Activated naive CD8-positive, alpha-beta T cell treated with anti-CD3 and anti-CD28 coated beads, Interleukin-2, amount 10 ng/mL, durations not matched to agents 7 days and 5 days (primary cell): ENCODE results near the gene TECPR1. TPM values are rescaled to one million over a fixed set of nuclear protein-coding genes. Genes with fewer than 3 reads are reported as not detected.

Experiments
- ATAC-seq: fragments of 150-1000 bp; cut with Tn5 transposase; one replicate; pipeline ENCODE4 v1.10.0; 2021; ENCODE audit warnings: low read depth, moderate library complexity
- POLR2A ChIA-PET: fragments of 350-600 bp; sonication (Branson Sonifier 250); formaldehyde crosslinking; loops from one replicate; lab custom pipeline; 2021; ENCODE audit warnings: antibody characterized with exemption; lab: Charles Lee
- DNase-seq: peaks from one replicate; pipeline ENCODE4 v3.0.0; 2021
- H3K27ac Mint-ChIP-seq: one replicate; pipeline ENCODE4 v1.8.0; 2022; ENCODE audit warnings: mild to moderate bottlenecking, mixed read lengths
- H3K27me3 Mint-ChIP-seq: one replicate; pipeline ENCODE4 v1.8.0; 2022; ENCODE audit warnings: mild to moderate bottlenecking, moderate library complexity, mixed read lengths
- H3K36me3 Mint-ChIP-seq: one replicate; pipeline ENCODE4 v1.8.0; 2021; ENCODE audit warnings: mild to moderate bottlenecking, mixed read lengths
- H3K4me1 Mint-ChIP-seq: one replicate; pipeline ENCODE4 v1.8.0; 2021; ENCODE audit warnings: mixed read lengths
- H3K4me3 Mint-ChIP-seq: one replicate; pipeline ENCODE4 v1.8.0; 2022; ENCODE audit warnings: mild to moderate bottlenecking, moderate library complexity, mixed read lengths
- H3K9me3 Mint-ChIP-seq: one replicate; pipeline ENCODE4 v1.8.0; 2021; ENCODE audit warnings: mixed read lengths
- total RNA-seq, 2 experiments: library from RNA; stranded (reverse); gene quantifications; one replicate each; pipeline ENCODE4 v1.2.3, GENCODE V29; 2021

TECPR1 gene
- total RNA-seq, 2 experiments from 2014 or later = 78.9 to 80.2 TPM

DNA sequence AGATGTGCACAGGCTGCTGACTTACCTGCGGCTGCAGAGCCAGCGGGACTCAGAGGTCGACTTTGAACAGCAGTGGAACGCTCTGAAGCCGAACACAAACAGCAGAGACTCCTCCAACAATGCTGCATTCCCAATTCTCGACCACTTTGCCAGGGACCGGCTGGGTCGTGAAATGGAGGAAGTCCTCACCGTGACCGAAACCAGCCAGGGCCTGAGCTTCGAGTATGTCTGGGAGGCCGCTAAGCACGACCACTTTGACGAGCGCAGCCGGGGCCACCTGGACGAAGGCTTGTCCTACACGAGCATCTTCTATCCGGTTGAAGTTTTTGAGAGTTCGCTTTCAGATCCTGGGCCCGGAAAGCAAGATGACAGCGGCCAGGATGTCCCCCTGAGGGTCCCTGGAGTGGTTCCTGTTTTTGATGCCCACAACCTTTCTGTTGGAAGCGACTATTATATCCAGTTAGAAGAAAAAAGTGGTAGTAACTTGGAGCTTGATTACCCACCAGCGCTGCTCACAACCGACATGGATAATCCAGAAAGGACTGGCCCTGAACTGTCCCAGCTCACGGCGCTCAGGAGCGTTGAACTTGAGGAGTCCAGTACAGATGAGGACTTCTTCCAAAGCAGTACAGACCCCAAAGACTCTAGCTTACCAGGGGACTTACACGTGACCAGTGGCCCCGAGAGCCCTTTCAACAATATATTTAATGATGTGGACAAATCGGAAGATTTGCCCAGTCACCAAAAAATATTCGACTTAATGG lies 60.2 kb downstream of the TECPR1 start:
- Mint-ChIP-seq H3K27me3 (no peaks in the 10 kb centered on the region), H3K4me1 (peaks cover 10% of the 10 kb centered on the region), H3K4me3 (no peak overlapping the region), H3K27ac (no peak overlapping the region), H3K9me3 (peaks cover 4% of the 10 kb centered on the region), H3K36me3 (peaks cover 25% of the 10 kb centered on the region)
- POLR2A ChIA-PET = no interaction called here
- ATAC-seq = no peak
- DNase-seq = no peak

DNA sequence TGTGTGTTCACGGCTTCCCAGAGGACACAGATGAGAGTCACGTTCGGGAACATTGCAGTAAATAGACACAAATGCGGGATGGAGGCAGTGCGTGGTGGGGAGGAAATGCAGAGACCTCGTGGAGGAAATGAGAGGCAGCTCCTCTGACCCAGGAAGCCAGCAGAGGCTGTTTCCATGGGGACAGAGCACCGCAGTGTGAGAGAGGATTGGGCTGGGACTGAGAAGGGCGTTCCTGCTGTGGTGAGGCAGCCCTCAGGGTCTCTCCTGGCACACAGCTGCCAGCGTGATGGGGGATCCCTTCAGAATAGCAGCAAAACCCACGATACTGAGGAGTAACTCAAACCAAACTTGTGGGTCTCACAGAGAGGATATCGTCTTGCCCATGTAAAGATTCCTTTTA lies 62.5 kb downstream of the TECPR1 start:
- peaks cover 4% of the 10 kb centered on the region for H3K9me3 Mint-ChIP-seq
- DNase-seq (no peak), ATAC-seq (no peak)
- H3K36me3 Mint-ChIP-seq = peaks cover 25% of the 10 kb centered on the region
- POLR2A ChIA-PET = no interaction called here
- H3K27ac Mint-ChIP-seq = no peak overlapping the region
- peaks cover 10% of the 10 kb centered on the region for H3K4me1 Mint-ChIP-seq
- H3K27me3 Mint-ChIP-seq = no peaks in the 10 kb centered on the region
- H3K4me3 Mint-ChIP-seq = no peak overlapping the region

DNA sequence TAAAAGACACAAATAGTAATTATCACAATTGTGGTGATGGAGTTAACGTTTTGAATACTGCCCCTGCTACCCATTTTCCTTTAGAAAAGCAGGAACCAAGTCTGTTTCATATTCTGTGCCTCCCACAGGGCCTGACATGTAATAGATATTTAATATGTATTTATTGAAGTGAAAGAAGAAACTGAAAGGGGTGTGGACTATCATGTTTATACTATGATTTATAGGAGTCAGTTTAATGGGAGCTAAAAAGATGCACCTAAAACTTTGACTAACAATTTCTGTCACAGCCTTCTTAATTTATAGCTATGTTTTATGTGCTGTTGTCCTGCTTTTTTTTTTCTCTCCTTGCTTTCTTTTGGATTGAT lies 64.9 kb downstream of the TECPR1 start:
- POLR2A ChIA-PET = no interaction called here
- DNase-seq = no peak
- H3K27ac Mint-ChIP-seq = no peak overlapping the region
- no peak for ATAC-seq
- H3K4me3 Mint-ChIP-seq = no peak overlapping the region
- peaks cover 12% of the 10 kb centered on the region for H3K4me1 Mint-ChIP-seq
- H3K9me3 Mint-ChIP-seq = peaks cover 4% of the 10 kb centered on the region
- no peaks in the 10 kb centered on the region for H3K27me3 Mint-ChIP-seq
- peaks cover 32% of the 10 kb centered on the region for H3K36me3 Mint-ChIP-seq

DNA sequence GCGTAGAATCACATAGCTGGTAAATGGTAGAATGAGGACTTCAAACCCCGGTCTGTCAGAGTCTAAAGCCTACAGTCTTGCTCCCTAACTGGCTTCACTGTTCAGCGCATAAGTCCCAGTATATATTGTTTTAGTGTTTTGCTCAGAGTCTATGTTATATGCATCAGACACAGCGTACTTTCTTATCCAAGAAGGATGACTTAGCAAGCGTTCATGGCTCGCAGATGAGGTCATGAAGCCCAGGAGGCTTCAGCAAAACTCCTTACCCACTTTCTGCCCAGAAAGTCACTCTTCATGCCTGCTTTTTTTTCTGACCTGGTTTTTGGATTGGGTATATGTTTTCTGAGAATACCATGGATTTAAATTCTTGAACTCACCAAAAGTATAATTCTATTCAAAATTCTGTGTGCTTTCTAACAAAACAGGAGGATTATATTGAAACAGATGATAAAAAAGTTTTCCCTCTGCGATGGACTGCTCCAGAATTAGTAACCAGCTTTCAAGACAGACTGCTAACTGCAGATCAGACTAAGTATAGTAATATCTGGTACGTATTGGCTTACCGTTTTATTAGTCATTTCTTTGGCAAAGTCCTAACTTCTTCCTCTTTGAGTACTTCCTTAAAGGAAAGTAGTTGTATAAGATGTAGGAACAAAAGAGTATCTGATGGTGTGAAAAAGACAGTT lies 65.4 kb downstream of the TECPR1 start:
- POLR2A ChIA-PET = no interaction called here
- peaks cover 32% of the 10 kb centered on the region for H3K36me3 Mint-ChIP-seq

DNA sequence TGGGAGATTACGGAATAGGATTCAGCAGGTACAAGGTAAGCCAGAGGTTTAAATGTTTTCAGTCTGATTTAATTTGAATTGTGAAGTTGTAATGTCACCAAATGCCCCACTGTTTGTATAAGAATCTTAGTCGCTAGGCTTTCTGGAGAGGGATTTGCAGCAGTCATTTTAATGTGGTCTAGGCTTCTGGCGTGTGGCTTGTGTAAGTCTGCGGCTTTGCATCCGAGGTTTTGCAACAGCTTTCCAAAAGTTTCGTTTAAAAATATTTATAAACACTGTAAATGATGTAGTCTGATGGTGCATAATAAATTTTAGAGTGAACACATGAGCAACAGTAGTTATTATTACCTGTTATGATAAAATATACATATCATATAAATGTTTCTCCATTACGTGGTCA lies 66.9 kb downstream of the TECPR1 start:
- Mint-ChIP-seq H3K27ac (no peak overlapping the region), H3K4me3 (no peak overlapping the region), H3K9me3 (peaks cover 4% of the 10 kb centered on the region), H3K36me3 (peaks cover 27% of the 10 kb centered on the region), H3K4me1 (peaks cover 9% of the 10 kb centered on the region), H3K27me3 (no peaks in the 10 kb centered on the region)
- no peak for DNase-seq
- POLR2A ChIA-PET = no interaction called here
- no peak for ATAC-seq

More for the DNA sequence above, 65.4 kb downstream of the TECPR1 start:
- no peak overlapping the region for H3K27ac Mint-ChIP-seq
- H3K4me1 Mint-ChIP-seq = peaks cover 12% of the 10 kb centered on the region
- DNase-seq (no peak), ATAC-seq (no peak)
- H3K27me3 Mint-ChIP-seq = no peaks in the 10 kb centered on the region
- peaks cover 4% of the 10 kb centered on the region for H3K9me3 Mint-ChIP-seq
- no peak overlapping the region for H3K4me3 Mint-ChIP-seq

DNA sequence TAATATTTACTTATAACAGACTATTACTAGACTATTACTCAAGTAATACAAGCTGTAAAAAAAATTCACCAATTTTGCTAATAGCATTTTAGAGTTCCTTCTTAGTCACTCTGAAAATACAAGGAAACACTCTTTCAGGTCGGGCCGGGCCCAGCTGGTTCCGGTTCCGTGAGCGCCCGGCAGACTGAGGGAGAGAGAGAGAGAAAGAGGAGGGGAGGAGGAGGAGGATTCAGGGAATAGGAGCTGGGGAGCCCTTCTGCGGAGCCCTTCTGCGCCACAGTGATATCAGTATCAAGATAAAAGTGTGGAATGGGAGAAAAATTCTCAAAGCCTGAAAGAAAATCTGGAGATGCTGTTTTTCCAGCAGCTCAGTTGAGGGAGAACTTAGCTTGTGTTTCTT lies 71.3 kb downstream of the TECPR1 start:
- Mint-ChIP-seq H3K4me3 (no peak overlapping the region), H3K27me3 (no peaks in the 10 kb centered on the region), H3K27ac (no peak overlapping the region), H3K4me1 (peaks cover 2% of the 10 kb centered on the region), H3K9me3 (no peaks in the 10 kb centered on the region), H3K36me3 (peaks cover 9% of the 10 kb centered on the region)
- ATAC-seq (no peak), DNase-seq (no peak)
- POLR2A ChIA-PET = no interaction called here

DNA sequence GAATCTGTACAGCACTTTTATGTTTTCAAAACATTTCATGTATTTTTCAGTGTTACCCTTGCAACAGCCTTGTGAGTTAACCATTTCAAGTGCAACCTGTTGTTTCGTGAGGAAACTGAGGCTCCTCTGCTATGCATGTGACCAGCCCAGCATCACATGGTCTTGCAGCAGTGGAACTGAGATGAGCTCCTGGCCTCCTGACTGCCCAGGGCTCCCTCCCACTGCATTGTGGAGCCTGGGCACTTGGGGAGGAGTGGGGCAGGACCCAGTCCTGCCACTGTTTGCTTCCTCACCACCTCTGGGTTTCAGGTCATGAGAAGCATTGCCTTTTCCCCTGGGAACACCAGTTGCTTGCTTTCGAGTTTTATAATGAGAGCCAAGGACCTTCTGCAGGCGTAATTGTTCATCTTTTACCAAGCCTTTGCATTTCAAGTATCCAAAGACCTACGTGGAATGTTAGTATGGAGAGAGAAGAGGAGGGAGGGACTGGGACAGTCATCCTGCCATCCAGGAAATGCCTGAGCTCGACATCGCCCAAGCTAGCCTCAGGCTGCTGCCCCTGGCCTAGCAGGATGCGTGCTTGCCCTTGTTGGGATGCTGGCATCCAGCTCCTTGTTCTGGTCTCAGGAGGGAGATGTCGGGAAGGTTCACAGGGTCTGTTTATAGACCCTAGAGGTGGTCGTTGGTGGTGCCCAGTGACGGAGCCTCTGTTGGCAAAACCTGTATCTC lies 73.1 kb downstream of the TECPR1 start:
- ATAC-seq (no peak), DNase-seq (no peak)
- H3K9me3 Mint-ChIP-seq = no peaks in the 10 kb centered on the region
- H3K27ac Mint-ChIP-seq = no peak overlapping the region
- POLR2A ChIA-PET = no interaction called here
- no peaks in the 10 kb centered on the region for H3K27me3 Mint-ChIP-seq
- H3K36me3 Mint-ChIP-seq = peaks cover 9% of the 10 kb centered on the region
- H3K4me3 Mint-ChIP-seq = no peak overlapping the region
- H3K4me1 Mint-ChIP-seq = no peaks in the 10 kb centered on the region

DNA sequence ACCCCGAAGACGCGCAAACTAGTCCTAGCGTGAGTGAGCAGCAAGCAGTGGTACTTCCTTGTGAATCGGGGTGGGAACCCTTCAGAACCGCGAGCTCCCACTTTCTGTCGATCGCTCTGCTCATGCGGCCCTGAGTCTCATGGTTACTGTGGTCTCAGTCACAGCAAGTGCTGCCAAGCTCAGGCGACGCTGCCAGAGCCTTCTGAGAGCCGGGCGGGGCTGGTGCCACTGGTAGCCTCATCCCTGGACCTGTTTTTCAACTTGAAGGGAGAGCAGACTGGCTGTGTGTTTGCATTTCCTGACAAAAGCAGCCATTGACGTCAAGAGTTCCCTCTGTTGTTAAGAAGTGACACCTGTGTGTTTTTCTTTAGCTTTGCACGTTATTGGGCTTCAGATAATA lies 73.7 kb downstream of the TECPR1 start:
- H3K27ac Mint-ChIP-seq = no peak overlapping the region
- H3K4me3 Mint-ChIP-seq = no peak overlapping the region
- H3K9me3 Mint-ChIP-seq = no peaks in the 10 kb centered on the region
- H3K27me3 Mint-ChIP-seq = no peaks in the 10 kb centered on the region
- DNase-seq (no peak), ATAC-seq (no peak)
- peaks cover 9% of the 10 kb centered on the region for H3K36me3 Mint-ChIP-seq
- POLR2A ChIA-PET = no interaction called here
- no peaks in the 10 kb centered on the region for H3K4me1 Mint-ChIP-seq

DNA sequence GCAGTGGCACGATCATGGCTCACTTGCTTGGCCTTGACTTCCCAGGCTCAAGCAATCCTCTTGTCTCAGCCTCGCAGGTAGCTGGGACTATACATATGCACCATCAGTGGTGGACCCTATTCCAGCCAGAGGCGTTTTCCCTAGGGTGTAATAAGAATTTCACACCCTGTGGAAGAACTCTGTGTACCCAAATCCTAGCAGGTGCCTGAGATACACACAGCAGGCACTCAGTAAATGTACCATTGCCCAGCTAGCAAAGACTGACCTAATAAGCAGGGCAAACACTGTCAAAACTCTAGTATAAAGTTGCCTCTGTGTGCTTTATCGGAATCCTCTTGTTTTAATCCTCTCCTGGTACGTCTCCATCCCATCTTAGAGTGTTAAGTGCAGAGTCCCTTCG lies 74.5 kb downstream of the TECPR1 start:
- H3K27me3 Mint-ChIP-seq = no peaks in the 10 kb centered on the region
- POLR2A ChIA-PET = no interaction called here
- no peak for ATAC-seq
- H3K4me1 Mint-ChIP-seq = no peaks in the 10 kb centered on the region
- no peak overlapping the region for H3K4me3 Mint-ChIP-seq
- DNase-seq = no peak
- no peaks in the 10 kb centered on the region for H3K9me3 Mint-ChIP-seq
- H3K27ac Mint-ChIP-seq = no peak overlapping the region
- H3K36me3 Mint-ChIP-seq = peaks cover 4% of the 10 kb centered on the region

DNA sequence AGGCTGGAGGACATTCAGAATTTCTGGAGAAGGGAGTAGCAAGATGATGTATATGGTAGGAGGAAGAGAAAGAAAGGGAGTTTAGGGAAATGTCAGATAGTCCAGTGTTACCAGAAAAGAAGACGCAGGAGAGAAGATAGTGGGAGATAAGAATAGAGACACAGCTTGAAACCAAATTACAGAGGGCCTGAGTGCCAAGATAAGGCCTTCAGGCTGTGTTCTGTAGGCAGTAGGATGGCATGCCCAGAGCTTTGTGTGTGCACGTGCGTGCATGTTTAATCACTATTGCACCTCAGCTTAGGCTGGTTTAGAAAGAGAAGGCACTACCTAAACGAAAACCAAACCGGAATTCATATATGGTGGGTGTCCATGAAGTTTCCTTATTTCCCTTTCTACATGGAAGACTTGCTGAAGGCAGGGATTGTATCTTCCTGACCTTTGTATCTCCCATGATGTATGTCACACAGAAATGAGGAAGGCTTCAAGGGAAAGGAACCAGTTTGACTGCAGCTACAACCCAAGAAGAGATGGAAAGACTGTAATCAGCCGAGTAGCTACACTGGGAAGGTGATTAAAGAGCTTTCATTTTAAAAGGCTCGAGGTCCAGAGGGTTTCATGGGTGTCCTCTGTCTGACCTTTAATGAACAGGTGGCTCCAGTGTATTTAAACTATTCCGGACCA lies 76.6 kb downstream of the TECPR1 start:
- Mint-ChIP-seq H3K4me3 (no peak overlapping the region), H3K27ac (no peak overlapping the region)

DNA sequence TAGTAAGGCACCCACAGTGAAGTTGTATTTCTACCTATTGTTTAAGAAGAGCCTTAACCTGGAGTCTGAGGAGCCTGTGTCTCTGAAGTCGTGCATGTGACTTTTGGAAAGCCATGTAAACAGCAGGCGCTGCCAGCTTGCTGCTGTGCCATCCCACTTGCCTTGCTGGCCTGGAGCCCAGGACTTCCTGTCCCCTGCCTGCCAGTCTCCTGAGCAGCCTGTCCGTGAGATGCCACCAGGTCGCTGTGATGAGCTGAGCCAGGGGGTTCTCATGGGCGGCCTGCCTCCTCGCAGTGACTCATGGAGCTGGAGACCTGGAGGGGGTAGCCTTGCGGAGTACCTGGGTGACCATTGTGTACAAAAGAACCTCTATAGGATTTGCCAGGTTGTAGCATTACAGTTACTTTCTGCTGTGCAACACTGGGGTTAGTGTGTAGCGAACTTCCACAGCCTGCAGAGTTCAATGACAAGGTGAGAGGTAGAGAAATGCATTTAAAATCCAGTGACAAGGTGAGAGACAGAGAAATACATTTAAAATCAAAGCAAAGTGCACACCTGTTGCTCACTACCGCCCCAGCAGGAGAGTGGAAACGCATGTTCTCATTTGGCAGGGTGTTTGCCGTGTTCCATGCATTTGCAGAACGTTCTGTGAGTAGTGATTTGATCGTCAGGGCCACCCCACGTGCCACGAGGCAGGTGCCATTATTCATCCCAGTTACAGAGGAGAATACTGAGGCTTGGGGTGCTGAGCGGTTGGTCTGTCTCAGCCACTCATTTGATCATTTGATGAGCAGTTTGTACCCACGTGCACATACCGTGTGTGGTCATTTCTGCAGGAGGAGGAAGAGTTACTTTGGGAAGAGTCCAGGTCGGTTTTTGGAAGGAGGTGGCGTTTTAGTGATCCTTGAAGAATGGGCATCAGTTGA lies 77.4 kb downstream of the TECPR1 start:
- Mint-ChIP-seq H3K4me3 (no peak overlapping the region), H3K4me1 (no peaks in the 10 kb centered on the region), H3K27me3 (no peaks in the 10 kb centered on the region), H3K9me3 (no peaks in the 10 kb centered on the region), H3K27ac (no peak overlapping the region), H3K36me3 (no peaks in the 10 kb centered on the region)
- POLR2A ChIA-PET = no interaction called here
- ATAC-seq (no peak), DNase-seq (no peak)

More for the DNA sequence above, 76.6 kb downstream of the TECPR1 start:
- no peaks in the 10 kb centered on the region for H3K36me3 Mint-ChIP-seq
- no peaks in the 10 kb centered on the region for H3K9me3 Mint-ChIP-seq
- H3K4me1 Mint-ChIP-seq = no peaks in the 10 kb centered on the region
- POLR2A ChIA-PET = no interaction called here
- DNase-seq (no peak), ATAC-seq (no peak)
- H3K27me3 Mint-ChIP-seq = no peaks in the 10 kb centered on the region

DNA sequence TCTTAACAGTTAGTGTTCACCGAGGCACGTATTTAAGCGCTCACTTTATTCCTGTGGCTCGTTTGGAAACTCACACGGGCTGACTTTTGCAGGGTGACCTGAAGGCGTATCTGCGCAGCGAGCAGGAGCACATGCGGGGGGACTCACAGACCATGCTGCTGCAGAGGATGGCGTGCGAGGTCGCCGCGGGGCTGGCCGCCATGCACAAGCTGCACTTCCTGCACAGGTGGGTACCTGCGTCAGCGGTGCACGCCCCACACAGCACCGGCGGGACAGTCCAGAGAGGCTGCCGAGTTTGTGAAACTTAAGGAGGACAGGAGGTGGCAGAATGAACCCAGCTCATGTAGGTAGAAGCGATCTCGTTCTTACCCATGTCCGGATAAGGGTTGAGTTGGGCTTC lies 80.6 kb downstream of the TECPR1 start:
- no peak overlapping the region for H3K4me3 Mint-ChIP-seq
- peaks cover 2% of the 10 kb centered on the region for H3K4me1 Mint-ChIP-seq
- H3K27ac Mint-ChIP-seq = no peak overlapping the region
- H3K9me3 Mint-ChIP-seq = no peaks in the 10 kb centered on the region
- no peaks in the 10 kb centered on the region for H3K27me3 Mint-ChIP-seq
- DNase-seq = no peak
- no peaks in the 10 kb centered on the region for H3K36me3 Mint-ChIP-seq
- no peak for ATAC-seq
- POLR2A ChIA-PET = no interaction called here
